Activated gamma-delta T cell treated with anti-CD3 and anti-CD28 coated beads, Interleukin-2, amount 50 U/mL, for 16 hours (primary cell): ENCODE data around the gene LRP1B.

Experiments used
- DNase-seq: peaks from one replicate; pipeline ENCODE4 v3.0.0-alpha.2; 2020; ENCODE audit warnings: low read depth

Gene LRP1B

DNA sequence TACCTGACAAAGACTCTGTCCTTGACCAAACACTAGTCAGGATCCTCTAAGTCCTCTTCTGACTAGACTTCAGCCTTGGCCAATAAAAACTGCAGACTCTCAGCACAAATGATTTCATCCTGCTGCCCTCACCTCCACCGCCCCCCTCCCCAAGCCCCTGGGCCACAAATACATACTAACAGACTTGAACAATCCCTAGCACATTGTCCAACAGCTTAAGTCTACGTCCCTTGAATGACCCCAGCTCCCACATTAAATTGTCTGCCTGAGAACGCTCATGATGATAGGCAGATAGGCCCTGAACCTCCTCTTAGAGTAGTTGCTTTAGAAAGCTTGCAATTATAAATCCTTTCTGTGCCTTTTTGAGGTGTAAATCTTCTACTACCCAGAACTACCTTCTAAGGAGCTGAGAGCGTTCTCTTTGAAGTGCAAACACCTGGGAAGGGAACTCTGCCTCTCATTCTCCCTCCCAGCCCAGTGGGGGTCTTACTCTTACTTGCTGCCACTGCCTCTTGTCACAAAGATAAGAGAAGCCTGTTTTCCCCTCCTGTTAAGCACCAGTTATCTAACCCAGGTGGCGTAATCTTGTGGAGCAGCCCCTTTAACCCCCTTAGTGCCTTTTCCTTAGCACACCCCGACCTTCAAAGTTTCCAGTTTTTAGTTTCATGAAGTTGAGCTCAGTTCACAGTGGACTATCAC is 1225.6 kb downstream of the LRP1B start:
- DNase-seq, result no peak

DNA sequence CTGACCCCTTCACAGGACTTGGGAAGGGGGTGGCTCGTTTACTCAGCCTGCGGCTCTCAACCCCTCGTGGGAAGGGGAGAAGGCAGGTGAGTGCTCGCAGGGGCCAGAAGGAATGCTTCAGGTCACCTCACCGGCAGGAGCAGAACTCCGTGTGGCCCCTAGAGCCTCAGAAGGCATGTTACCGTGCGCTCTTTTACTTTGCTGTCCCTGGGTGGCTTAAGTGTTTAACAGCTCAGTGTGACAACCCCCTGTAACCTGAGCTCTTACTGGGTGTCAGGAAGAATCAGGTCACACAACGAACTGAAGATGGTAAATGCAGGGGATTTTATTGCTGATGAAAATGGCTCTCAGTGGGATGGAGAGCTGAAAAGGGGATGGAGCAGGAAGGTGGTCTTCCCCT is 1235.4 kb downstream of the LRP1B start:
- no peak for DNase-seq

DNA sequence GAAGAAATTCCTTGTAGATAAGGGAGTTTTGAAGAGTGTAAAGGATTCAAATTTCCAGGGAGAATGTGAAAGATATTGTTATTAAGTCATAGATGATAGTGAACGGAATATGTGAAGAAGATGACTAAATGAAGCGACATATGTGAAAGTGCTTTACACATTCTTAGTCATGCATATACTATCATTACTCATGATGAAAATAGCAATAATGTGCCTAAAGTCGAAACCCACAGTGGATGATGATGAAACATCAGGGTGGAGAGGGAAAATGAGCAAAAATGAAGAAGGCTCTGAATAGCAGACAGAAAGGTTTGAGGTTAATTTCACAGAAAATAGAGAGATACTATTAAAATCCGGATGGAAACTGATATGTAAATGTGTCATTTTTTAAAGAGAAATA is 1237.1 kb downstream of the LRP1B start:
- no peak for DNase-seq

DNA sequence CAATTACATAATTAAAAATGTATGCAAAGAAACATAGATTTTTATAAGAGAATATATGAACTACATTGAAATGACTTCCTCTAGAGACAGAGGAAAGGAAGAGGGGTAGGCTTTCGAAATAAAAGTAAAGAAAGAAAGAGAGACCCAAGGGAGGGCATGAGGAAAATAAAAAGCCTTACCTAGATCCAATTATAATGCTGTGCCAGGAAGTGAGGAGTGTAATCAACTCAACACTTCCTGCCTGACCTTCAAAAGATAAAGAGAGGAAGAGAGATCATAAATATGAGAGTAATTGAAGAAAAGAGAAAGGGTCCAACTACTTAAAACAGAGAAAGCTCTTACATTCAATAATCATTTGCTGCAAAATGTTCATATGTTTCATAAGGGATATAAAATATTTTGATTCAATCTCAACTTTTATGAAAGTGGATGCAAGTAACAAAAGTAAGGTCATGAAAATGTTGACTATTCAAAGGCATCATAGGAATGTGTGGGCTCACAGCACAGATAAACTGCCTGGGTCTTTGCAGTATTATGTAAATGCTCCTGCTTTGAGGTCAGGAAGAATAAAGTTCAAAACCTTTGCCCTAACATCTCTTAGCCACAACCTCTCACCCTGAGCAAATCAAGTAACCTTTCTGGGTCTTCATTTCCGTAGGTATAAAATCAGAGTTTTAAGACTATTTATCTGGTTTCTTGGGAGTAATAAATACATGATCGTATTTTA is 1237.7 kb downstream of the LRP1B start:
- DNase-seq, result no peak

DNA sequence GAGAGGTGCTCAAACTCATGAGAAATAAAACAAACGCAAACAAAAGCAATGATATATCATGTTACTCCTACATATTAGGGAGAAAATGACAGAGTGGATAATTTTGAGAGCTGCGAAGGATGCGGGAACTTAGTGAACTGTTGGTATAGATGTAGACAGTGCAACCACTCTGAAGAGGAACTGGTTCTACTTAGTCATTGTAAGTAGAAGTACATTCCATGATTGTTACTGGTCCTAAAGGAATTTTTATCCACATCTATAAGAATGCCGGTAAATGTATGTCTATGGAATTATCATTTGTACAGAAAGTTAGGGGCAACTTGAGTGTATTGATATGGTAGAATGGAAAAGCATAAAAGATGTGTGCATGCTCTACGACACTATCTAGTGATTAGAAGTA is 1238.4 kb downstream of the LRP1B start:
- no peak for DNase-seq

DNA sequence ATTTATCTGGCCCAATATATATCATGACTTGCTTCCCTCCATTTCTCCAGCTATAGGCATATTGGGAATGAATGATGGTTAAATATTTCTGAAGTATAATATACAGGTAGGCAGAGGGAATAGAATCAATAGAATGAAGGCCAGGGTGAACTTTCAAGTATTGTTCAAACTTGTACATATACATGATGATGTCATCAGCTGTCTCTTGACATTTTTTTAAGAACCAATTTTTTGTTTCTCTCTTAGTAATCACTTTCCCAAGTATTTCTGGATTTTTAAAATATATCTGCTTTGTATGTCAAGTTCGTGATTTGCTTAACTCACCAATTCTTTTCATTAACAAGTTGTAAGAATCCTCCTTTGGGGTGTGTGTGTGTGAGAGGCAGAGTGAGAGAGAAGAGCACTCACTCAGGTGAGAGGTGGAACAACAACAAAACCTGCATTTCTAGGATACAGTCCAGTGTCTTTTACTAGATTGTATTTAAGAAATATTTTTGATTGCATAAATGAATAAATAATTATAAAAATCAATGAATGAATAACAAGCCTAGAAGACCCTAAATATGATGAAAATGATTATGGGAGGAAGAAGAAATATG is 1239.1 kb downstream of the LRP1B start:
- no peak for DNase-seq

DNA sequence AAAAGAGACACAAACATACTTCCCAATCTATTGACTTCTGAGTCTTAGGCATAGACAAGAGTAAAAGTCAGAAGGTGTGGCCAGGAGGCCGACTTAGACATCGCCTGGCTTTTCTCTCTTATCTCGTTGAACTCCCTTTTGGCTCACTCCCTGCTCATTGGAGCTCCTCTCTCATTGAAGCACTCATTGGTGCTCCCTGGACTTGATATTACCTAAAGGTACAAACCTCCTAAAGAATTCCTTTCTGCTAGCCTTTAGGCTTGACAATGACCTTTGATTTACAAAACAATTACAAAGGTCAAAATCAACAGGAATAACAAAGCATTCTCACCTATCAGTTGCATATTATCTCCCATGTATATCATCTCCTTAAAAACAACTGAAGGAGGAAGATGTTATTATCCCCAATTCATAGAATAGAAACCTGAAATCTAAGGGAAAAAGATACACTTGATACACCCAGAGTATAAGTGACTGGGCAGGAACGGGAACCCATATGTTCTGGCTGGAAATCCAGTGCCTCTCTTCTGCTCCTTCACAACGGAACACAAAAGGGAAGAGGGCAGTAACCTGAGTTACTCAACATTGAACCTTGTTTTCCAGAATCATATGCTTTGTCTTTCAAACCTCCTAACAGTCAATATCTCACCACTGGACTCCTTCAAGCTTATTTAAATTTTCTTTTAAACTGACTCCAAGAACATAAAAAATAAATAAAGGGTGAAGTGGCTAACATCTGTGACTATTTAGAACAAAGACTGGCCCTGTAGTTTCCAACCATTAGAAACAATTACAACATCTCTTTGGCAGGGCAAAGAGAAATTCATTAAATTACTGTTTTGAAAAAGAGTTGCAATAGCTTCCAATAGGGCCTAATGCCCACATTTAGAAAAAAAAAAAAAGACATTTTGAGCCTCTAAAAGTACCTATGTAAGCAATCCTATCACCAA is 1247.9 kb downstream of the LRP1B start:
- no peak for DNase-seq

DNA sequence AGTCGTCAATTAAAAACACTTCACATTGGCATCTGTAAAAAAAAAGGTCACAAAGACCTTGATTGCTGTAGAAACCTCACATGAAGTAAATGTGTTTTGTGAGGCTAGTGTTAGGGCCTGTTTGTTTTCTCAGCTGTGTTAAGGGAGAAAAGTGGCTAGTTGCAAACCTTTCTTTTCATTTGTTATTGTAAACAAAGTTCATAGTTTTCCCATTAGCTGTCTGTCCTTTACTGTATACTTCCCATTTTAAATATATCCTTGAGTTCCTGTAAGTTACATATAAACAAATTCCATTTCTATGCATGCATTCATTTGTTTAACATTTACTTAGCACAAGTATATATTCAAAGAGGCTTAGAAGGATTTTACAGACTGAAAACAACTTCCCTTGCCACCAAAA is 1250.2 kb downstream of the LRP1B start:
- no peak for DNase-seq

DNA sequence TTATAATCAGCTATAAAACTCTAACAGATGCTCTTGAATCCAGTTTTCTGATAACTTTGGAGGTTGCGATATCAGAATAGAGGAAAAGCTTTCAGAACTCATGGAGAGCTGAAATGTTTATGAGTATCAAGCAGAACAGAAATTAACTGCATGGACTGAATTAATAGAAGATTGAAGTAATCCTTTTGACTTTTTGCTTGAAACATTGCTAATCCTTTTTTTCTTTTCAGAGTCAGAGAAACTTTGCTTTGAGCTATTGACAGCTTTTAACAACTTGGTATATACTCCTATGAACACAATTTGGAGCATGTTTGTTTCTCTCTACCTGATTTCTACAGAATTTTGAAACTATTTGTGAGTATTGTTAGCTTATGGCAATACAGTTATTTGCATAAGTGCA is 1254.8 kb downstream of the LRP1B start:
- DNase-seq, result no peak

DNA sequence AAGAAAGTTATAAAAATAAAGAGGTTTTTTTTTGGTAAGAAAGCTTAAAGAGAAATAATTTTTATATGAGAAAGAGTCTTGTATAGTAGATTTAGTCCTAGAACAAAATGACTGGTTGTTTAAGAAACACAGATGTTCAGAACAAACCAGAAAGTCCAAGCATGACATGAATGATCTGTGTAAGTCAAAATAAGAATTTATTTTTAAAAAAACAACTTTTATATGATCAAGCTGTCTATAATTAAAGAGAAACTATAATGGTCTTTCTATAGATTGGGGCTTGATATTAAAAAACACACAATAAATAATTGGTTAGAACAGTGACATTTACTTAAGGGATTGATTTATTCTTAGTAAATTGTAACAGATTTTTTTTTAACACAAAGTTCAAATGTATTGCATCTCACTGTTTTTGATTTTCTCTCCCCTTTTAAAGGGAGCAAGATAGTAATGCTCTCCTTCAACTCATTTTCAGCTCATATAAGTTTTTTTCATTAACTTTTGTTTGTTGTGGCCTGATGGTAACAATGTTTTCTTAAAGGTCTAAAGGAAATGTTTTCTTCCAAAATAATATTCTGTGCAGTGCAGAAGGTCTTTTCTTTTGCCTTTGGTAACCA is 1256.8 kb downstream of the LRP1B start:
- DNase-seq, result no peak

DNA sequence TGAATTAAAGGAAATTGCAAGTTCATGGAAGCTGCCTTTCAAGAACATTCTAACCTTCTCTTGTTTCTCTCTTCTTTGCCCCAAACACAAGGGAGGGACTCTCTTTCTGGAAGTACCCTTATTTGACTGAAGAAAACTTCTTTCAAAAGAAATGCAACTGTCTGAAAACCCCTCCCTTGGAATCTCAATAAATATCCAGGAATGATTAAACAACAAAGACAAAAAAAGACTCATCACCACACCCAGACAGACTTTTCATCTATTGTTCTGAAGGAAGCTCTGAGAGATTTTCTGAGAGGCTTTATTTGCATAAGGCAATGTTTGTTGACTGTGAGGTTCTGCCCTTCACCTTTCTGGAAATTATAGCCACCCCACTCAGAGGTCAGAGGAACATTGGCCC is 1260.9 kb downstream of the LRP1B start:
- no peak for DNase-seq

DNA sequence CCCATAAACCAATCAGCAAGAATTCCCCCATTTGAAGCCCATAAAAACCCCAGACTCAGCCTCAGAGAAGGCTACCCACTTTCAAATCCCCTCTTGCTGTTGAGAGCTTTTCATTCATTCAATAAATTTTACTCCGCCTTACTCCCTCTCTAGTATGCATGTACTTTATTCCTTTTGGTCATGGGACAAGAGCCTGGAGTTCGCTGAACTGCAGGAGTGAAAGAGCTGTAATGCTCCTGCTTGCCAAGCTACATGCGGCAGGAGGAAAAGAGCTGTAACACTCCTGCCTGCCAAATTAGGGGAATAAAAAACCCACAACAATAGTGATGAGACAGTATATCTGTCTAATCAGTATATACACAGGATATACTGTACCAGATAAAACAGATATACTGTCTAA is 1261.7 kb downstream of the LRP1B start:
- no peak for DNase-seq

DNA sequence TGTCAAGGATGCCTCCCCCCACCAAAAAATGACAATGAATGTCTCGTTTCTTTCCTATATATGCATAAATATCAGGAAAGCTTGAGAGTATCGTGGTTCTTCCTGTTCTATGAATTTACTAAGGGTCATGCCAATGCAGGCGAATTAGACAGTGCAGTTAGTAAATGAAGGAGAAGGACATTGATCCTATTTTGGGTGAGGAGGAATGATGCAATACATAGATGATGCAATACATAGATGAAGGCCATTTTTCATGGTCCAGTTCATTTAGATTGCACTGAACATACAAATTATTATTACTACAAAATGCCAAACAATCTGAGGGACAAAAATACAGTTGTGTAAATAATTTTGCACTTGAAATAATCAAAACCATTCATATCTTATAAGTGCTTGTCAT is 1265.0 kb downstream of the LRP1B start:
- DNase-seq, result no peak

DNA sequence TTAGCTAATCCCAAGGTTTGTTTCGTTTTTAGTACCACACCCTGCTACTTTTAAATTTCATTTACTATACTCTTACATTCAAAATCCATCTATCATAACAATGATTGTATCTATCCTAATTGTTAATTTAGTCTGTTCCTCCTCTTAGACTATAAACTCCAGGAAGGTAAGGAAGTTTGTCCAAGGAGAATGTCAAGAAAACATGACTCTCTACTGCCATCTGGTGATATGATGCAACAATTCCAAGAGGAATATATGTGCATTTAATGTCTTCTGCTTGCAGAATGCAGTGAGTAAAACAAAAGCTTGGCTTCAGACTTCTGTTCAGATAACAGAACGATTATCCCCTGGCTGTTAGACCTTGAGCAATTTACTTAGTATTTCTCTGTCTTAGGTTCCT is 1267.1 kb downstream of the LRP1B start:
- DNase-seq, result no peak

DNA sequence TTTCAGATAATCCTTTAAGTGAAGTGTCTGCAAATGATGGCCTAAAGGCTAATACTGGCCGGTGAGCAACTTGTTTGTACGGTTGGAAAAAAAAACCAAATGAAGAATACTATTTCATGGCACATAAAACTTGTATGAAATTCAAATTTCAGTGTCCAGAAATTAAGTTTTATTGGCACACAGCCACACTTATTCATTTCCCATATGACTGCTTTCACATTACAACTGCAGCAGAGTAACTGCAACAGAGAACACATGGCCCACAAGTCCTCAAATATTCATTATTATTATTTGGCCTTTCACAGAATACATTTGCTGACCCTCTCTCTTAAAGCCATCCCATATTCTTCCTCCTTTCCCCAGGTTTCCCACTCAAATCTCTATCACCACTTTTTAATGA is 1268.6 kb downstream of the LRP1B start:
- DNase-seq, result no peak

DNA sequence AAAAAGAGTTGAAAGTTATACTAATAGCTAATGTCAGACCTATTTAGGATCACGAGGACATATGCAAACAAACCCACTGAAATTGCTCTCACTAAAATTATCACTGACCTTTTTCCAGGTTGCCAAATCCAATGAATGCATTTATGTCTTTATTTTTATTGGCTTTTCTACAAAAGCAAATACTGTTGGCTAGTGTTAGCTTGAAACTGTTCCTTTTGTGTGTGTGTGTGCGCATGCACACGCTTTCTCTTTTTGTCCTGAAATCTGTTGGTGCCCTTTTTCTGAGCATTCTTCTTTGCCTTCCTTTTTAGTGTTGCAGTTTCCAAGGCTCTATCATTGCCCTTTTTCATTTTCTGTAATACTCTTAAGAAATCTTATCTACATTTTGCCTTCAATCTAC is 1269.2 kb downstream of the LRP1B start:
- DNase-seq, result no peak

DNA sequence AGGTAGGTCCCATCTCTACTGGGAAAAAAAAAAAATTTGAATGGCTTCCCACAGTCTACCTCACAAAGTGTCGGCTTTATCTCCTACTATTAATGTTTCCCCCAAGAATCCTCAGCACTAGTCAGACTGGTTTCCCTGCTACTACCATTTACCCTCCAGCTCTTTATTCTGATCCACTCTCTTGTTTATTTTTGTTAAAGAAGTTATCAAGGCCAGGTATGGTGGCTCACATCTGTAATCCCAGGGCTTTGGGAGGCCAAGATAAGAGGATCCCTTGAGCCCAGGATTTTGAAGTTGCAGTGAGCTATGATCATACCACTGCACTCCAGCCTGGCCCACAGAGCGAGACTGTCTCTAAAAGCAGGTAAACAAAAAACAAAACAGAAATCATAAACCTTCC is 1275.3 kb downstream of the LRP1B start:
- DNase-seq, result no peak

DNA sequence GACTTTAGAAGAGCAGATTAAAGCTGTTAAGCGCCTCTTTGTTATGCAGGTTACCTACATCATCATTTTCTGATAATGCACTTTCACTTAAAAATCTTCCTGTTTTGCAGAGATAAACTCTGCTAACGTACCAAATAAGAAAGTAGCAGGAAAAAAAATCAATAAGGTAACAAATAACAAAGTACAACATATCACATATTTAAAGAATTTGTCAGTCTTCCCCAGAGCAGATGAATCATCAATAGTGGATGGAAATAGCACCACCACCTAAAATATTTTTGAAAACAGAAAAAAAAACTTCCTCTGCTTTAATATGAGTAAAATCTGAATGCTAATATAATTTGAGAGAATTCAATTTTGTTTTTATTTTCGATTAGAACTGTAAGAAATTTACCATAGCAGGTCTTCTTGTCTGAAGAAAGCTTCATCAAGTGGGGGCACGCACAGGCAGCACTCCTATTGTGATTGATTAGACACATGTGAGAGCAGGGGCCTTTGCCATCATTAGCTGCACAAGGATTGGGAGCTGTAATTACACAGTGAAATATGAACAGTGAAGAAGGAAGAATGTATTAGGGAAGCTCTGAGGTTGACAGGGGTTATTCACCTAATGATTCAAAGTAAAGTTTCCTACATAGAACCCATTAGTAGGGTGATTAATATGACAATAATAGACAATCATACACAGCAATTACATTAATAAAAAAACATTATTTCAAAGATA is 1279.4 kb downstream of the LRP1B start:
- no peak for DNase-seq

DNA sequence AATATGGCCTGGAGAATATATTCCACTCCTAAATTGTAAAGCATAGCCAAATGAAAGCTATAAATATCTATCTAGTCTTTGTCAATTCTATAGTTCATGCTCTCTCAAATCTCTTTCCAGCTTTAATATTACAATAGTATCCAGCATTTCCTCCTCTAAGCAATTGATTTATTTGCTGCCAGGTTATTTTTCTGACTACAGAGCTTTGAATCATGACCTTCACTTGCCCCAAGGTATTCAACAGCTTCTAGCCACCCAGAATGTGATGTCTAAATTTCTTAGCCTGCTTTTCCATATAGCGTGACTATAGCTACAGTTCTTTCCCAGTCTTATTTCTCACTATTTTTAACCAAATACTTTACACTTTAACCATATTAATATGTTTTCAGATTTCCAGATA is 1287.6 kb downstream of the LRP1B start:
- no peak for DNase-seq

DNA sequence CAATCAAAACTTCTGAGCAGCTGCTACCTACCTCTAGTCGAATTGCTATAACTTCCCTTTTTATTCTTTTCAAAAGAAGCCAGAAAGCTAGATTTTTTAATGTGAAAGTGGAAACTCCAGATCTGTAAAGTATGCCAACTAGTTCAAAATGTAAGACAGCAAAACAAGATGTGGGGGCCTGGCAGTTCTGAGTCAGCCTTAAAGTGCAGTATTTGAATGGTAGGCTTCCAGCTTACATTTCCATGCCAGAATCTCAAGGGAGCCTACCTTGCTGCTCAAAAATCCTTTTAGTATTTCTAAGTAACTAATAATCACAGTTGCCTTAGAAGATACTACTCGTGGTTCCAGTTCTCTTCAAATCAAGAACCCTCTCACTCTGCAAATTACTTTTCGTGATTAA is 1288.7 kb downstream of the LRP1B start:
- no peak for DNase-seq

DNA sequence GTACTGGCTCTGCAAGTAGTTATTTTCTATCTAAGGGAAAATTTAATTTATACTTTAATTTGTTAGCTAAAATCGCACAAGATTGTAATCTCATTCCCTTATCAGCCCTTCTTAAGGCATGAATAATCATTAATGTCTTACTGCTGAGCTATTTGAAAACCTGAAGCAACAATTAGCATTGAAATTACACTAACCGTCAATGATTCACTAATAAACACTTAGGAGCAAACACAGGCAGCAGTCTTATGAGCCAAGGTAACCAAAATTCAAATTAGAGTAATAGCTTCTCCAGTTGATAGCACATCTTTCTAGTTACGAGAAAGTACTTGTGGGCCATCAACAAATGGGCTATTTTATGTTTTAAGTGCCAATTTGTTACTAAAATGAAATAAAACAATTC is 1289.7 kb downstream of the LRP1B start:
- no peak for DNase-seq
